Endothelial cell of umbilical vein (primary cell): ENCODE results near the gene LIPA. TPM values are rescaled to one million over a fixed set of nuclear protein-coding genes. Genes with fewer than 3 reads are reported as not detected.

Experiments
- BruUV-seq: library from RNA; stranded (reverse); fragments of 400-500 nt; replicated peaks from 2 replicates; lab custom pipeline; 2021; lab: Mats Ljungman, UMichigan
- CTCF ChIA-PET: fragments of 300-600, 350-600 bp; sonication (Branson Sonifier 250); formaldehyde crosslinking; loops from one replicate; lab custom pipeline; 2021; ENCODE audit warnings: antibody characterized with exemption, inconsistent platforms; lab: Charles Lee
- POLR2A ChIA-PET: fragments of 300-600, 350-600 bp; sonication (Branson Sonifier 250); formaldehyde crosslinking; loops from one replicate; lab custom pipeline; 2021; ENCODE audit warnings: antibody characterized with exemption, inconsistent platforms; lab: Charles Lee
- DNase-seq: peaks from one replicate; pipeline ENCODE4 v3.0.0-alpha.2; 2011; ENCODE audit warnings: low read depth, low spot score
- FAIRE-seq: peaks from 2 replicates; lab custom pipeline; 2011; peaks lifted over from hg19 to GRCh38; lab: Jason Lieb, UNC
- H2AFZ ChIP-seq: 2 replicates; pipeline ENCODE4 v1.6.0; 2012; ENCODE audit warnings: low read depth, low read length, control low read depth, inconsistent platforms
- H3K27ac ChIP-seq: 2 replicates; pipeline ENCODE4 v1.5.1; 2011; ENCODE audit warnings: low read depth, mild to moderate bottlenecking, control low read depth, low read length, moderate library complexity; ENCODE audit not compliant: insufficient read depth
- H3K27me3 ChIP-seq, 2 experiments: 2 replicates each; pipeline versions ENCODE4 v1.6.0 to v1.6.1; 2011; ENCODE audit warnings: low read length in 2 of 2, mixed read lengths in 1 of 2; ENCODE audit not compliant: control insufficient read depth in 2 of 2, insufficient read depth in 2 of 2
- H3K36me3 ChIP-seq, 2 experiments: 2 replicates in 1 of 2; 3 replicates in 1 of 2; pipeline ENCODE4 v1.5.1; 2011; ENCODE audit warnings: low read length in 2 of 2, mild to moderate bottlenecking in 1 of 2, moderate library complexity in 1 of 2; ENCODE audit not compliant: control insufficient read depth in 2 of 2, insufficient read depth in 2 of 2; ENCODE audit errors: extremely low read depth in 1 of 2
- H3K4me1 ChIP-seq: 3 replicates; pipeline ENCODE4 v1.5.1; 2011; ENCODE audit warnings: mild to moderate bottlenecking, low read length; ENCODE audit not compliant: control insufficient read depth, insufficient read depth; ENCODE audit errors: extremely low read depth
- H3K4me2 ChIP-seq: 2 replicates; pipeline ENCODE4 v1.6.1; 2011; ENCODE audit warnings: low read length, control low read depth, mixed read lengths; ENCODE audit not compliant: insufficient read depth
- H3K4me3 ChIP-seq, 3 experiments: fragments of 200-600 bp in 1 of 3; sonication (generic), shearing (Covaris generic) in 1 of 3; replicated peaks in 1 of 3; 2 replicates each; pipeline ENCODE4 v1.5.1; 2011 to 2016; ENCODE audit warnings: control low read depth in 3 of 3, low read length in 3 of 3, mild to moderate bottlenecking in 2 of 3, inconsistent platforms in 1 of 3, low read depth in 1 of 3, moderate library complexity in 1 of 3; ENCODE audit not compliant: insufficient read depth in 1 of 3
- H3K79me2 ChIP-seq: 2 replicates; pipeline ENCODE4 v1.6.0; 2012; ENCODE audit warnings: low read length, inconsistent platforms; ENCODE audit not compliant: control insufficient read depth, insufficient read depth
- H3K9ac ChIP-seq: replicated peaks from 2 replicates; pipeline ENCODE3; 2011; ENCODE audit warnings: low read length, control low read depth; ENCODE audit not compliant: insufficient read depth; ENCODE audit errors: extremely low read depth
- H3K9me1 ChIP-seq: replicated peaks from 3 replicates; pipeline ENCODE4 v1.6.0; 2011; ENCODE audit warnings: mild to moderate bottlenecking, low read length; ENCODE audit not compliant: control insufficient read depth, insufficient read depth; ENCODE audit errors: extremely low read depth
- H3K9me3 ChIP-seq: replicated peaks from 2 replicates; pipeline ENCODE4 v1.5.1; 2012; ENCODE audit warnings: low read length, inconsistent platforms; ENCODE audit not compliant: control insufficient read depth, insufficient read depth
- H4K20me1 ChIP-seq: replicated peaks from 2 replicates; pipeline ENCODE3; 2011; ENCODE audit warnings: mild to moderate bottlenecking, low read length; ENCODE audit not compliant: control insufficient read depth, insufficient read depth; ENCODE audit errors: extremely low read depth
- CTCF ChIP-seq, 2 donors: IDR thresholded peaks; 1 replicate in 1 of 2; 2 replicates in 1 of 2; pipeline ENCODE4 v1.5.1; 2011; ENCODE audit warnings: low read length in 2 of 2, mild to moderate bottlenecking in 2 of 2, moderate library complexity in 2 of 2, control low read depth in 1 of 2, inconsistent platforms in 1 of 2, low read depth in 1 of 2; ENCODE audit not compliant: insufficient read depth in 1 of 2; ENCODE audit errors: extremely low read depth in 1 of 2
- EZH2 ChIP-seq: IDR thresholded peaks from 2 replicates; pipeline ENCODE4 v1.6.1; 2012; ENCODE audit warnings: borderline replicate concordance, low read depth, mild to moderate bottlenecking, moderate library complexity, low read length, inconsistent platforms; ENCODE audit not compliant: severe bottlenecking
- FOS ChIP-seq: IDR thresholded peaks from 2 replicates; pipeline ENCODE4 v1.6.1; 2011; ENCODE audit warnings: mild to moderate bottlenecking, low read length, moderate library complexity, borderline replicate concordance; ENCODE audit not compliant: insufficient read depth
- GATA2 ChIP-seq: IDR thresholded peaks from 2 replicates; pipeline ENCODE4 v1.7.0; 2011; ENCODE audit warnings: low read depth, mild to moderate bottlenecking, moderate library complexity, mixed read lengths, low read length; ENCODE audit not compliant: insufficient read length, insufficient read depth
- JUN ChIP-seq: IDR thresholded peaks from 2 replicates; pipeline ENCODE4 v1.6.1; 2011; ENCODE audit warnings: borderline replicate concordance, low read depth; ENCODE audit not compliant: insufficient read length, insufficient read depth
- MAX ChIP-seq: IDR thresholded peaks from 2 replicates; pipeline ENCODE4 v1.6.1; 2011; ENCODE audit not compliant: insufficient read depth, insufficient read length
- MYC ChIP-seq: IDR thresholded peaks from one replicate; pipeline ENCODE4 v1.6.1; 2011; ENCODE audit warnings: mild to moderate bottlenecking, low read depth, low read length
- POLR2A ChIP-seq: IDR thresholded peaks from 2 replicates; pipeline ENCODE4 v1.6.1; 2012; ENCODE audit warnings: low read depth, mild to moderate bottlenecking, control low read depth, low read length
- POLR2AphosphoS5 ChIP-seq: IDR thresholded peaks from 2 replicates; pipeline ENCODE4 v1.6.1; 2012; ENCODE audit warnings: low read depth, mild to moderate bottlenecking, control low read depth, low read length, moderate library complexity; ENCODE audit not compliant: insufficient read depth
- dilution Hi-C: fragments of 300-500 bp; cut with MboI; formaldehyde crosslinking; loops from one replicate; pipeline ENCODE4 v1.15.0; 2019; ENCODE audit warnings: low sequenced_read_pairs; ENCODE audit not compliant: extremely low pct_ligation_motif_present
- intact Hi-C: fragments of 100-400 bp; cut with micrococcal nuclease; formaldehyde crosslinking; loops from one replicate; pipeline ENCODE4 v1.10.0; 2022
- polyA plus RNA-seq, 4 experiments: library from polyadenylated mRNA; depleted of rRNA in 3 of 4; stranded (reverse) in 3 of 4; unstranded in 1 of 4; fragments of >200 nt; gene quantifications; 2 replicates each; pipeline versions ENCODE4 v1.2.1 to v1.2.3, GENCODE V29; 2011 to 2012; ENCODE audit warnings: missing spikeins in 1 of 4
- total RNA-seq: library from RNA; stranded (reverse); gene quantifications from 2 replicates; pipeline ENCODE4 v1.2.3, GENCODE V29; 2021

Gene LIPA
- total and polyA plus RNA-seq, 2 donors (not counting 3 experiments of a cell fraction or from before 2014, with no cell fraction given) = 24.0 to 41.1 TPM

- peaks cover 32% of the 10 kb centered on the region for H3K4me1 ChIP-seq
- H4K20me1 ChIP-seq = peaks cover 3% of the 10 kb centered on the region
- no peak overlapping the region for H3K27ac ChIP-seq
- TF ChIP-seq POLR2AphosphoS5 = no peak
- no peak for TF ChIP-seq EZH2
- no peak for TF ChIP-seq MYC
- no peak for TF ChIP-seq GATA2
- no peak for TF ChIP-seq MAX
- TF ChIP-seq POLR2A = no peak
- TF ChIP-seq CTCF (IDR thresholded peaks at IDR 0.05; ENCODE audit: extremely low read depth in 1 of 2, insufficient read depth in 1 of 2, low read depth in 1 of 2, low read length in 2 of 2) = no peak
- TF ChIP-seq FOS = no peak
- TF ChIP-seq JUN = no peak
- no peak overlapping the region for H3K4me3 ChIP-seq
- no peaks in the 10 kb centered on the region for H3K9me1 ChIP-seq
- no peak overlapping the region for H3K9ac ChIP-seq
- H3K79me2 ChIP-seq = no peaks in the 10 kb centered on the region
- H3K9me3 ChIP-seq = no peaks in the 10 kb centered on the region
- FAIRE-seq = peak; percentile 40
- CTCF ChIA-PET = interaction anchor here (6.3 kb wide), 1 partner anchor 94 kb away, joined by 31 read pairs; no protein-coding TSS in a partner anchor
- POLR2A ChIA-PET = no interaction called here
- no peak overlapping the region for H3K4me2 ChIP-seq
- H3K36me3 ChIP-seq = no peaks in the 10 kb centered on the region
- no peak overlapping the region for H2AFZ ChIP-seq
- no TSS peak for BruUV-seq
- DNase-seq = no peak
- peaks cover 52 to 72% of the 10 kb centered on the region in 2 experiments for H3K27me3 ChIP-seq
- dilution Hi-C loops (no loop called here), intact Hi-C loops (loop anchor here (5.0 to 10.0 kb wide), 2 partner anchors 72 to 430 kb away; partner anchors contain the start of gene KIF20B)
Observed at GRCh38 chr10:89274928-89275327, 23.4 kb upstream of the LIPA start.
